ENCODE measurements around the gene CYTH1. TPM values are rescaled to one million over a fixed set of nuclear protein-coding genes. Genes with fewer than 3 reads are reported as not detected.
"Not testable (repeated sequence)": the region's sequence is repeated elsewhere in the genome, so short reads cannot be mapped to it uniquely, and the experiment has no call there.

Gene CYTH1
- polyA plus RNA-seq, 1 donor, result 40.6 TPM

DNA sequence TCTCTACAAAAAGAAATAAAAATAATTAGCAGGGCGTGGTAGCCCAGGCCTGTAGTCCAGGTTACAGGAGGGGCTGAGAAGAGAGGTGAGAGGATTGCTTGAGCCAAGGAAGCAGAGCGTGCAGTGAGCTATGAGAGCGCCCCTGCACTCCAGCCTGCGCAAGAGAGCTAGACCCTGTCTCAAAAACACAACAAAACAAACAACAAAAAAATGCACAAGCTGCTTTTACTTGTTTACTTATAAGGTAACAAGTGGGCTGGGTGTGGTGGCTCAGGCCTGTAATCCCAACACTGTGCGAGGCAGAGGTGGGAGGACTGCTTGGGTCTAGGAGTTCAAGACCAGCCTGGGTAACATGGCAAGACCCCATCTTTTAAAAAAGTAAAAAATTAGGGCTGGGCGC, 1.7 kb downstream of the CYTH1 start:
- Histone ChIP-seq H3K4me3 (ENCODE audit: low read length) (no peak overlapping the region), H3K4me1 (ENCODE audit: control insufficient read depth, insufficient read depth, low read length) (peaks cover 9% of the 10 kb centered on the region), H3K9me3 (ENCODE audit: control insufficient read depth, low read depth, low read length) (no peaks in the 10 kb centered on the region), H3K36me3 (ENCODE audit: control insufficient read depth, insufficient read depth, low read length) (no peaks in the 10 kb centered on the region), H3K27me3 (ENCODE audit: control insufficient read depth, insufficient read depth, low read length) (no peaks in the 10 kb centered on the region), H3K27ac (ENCODE audit: low read length) (no peak overlapping the region)
- no peak for DNase-seq
- WGBS (ENCODE audit: insufficient coverage, low lambda C conversion rate), result 100% methylated on average over 1 of the region's 6 CpGs

DNA sequence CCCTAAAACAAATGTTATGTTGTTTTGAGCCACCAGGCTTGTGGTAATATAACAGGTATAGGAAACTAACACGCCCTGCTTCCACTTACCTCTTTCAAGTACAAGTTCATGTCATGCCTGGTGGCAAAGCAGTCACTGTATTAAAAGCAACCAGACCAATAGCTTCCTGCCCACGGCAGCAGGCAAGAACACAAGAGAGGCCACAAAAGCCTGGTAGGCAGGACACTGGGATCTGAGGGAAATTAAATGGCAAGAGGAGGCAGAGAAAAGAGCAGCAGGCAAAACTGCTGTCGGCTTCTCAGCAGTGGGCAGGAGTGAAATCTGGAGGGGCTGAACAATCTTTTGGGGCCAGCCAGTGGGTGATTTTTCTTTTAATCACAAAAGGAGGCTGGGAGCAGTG, 2.2 kb downstream of the CYTH1 start:
- H3K27me3 ChIP-seq (ENCODE audit: control insufficient read depth, insufficient read depth, low read length), result no peaks in the 10 kb centered on the region
- no CpG with 5 or more reads among the region's 3 CpGs for WGBS (ENCODE audit: insufficient coverage, low lambda C conversion rate)
- H3K36me3 ChIP-seq (ENCODE audit: control insufficient read depth, insufficient read depth, low read length), result no peaks in the 10 kb centered on the region
- H3K9me3 ChIP-seq (ENCODE audit: control insufficient read depth, low read depth, low read length), result no peaks in the 10 kb centered on the region
- no peak overlapping the region for H3K4me3 ChIP-seq (ENCODE audit: low read length)
- no peak for DNase-seq
- H3K4me1 ChIP-seq (ENCODE audit: control insufficient read depth, insufficient read depth, low read length), result peaks cover 9% of the 10 kb centered on the region
- no peak overlapping the region for H3K27ac ChIP-seq (ENCODE audit: low read length)

DNA sequence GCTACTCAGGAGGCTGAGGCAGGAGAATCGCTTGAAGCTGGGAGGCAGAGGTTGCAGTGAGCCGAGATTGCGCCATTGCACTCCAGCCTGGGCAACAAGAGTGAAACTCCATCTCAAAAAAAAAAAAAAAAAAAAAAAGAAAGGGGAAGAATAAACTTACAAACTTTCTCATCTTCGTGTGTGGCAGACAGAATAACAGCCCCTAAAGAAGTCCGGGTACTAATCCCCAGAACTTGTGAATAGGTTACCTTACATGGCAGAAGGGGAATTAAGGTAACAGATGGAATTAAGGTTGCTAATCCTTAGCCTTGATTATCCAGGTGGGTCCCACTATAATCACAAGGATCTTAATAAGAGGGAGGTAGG, 2.8 kb downstream of the CYTH1 start:
- not testable (repeated sequence) for DNase-seq; H3K4me1 ChIP-seq (ENCODE audit: control insufficient read depth, insufficient read depth, low read length); H3K36me3 ChIP-seq (ENCODE audit: control insufficient read depth, insufficient read depth, low read length); H3K27ac ChIP-seq (ENCODE audit: low read length); H3K27me3 ChIP-seq (ENCODE audit: control insufficient read depth, insufficient read depth, low read length); H3K4me3 ChIP-seq (ENCODE audit: low read length); H3K9me3 ChIP-seq (ENCODE audit: control insufficient read depth, low read depth, low read length)
- no CpG with 5 or more reads among the region's 5 CpGs for WGBS (ENCODE audit: insufficient coverage, low lambda C conversion rate)

DNA sequence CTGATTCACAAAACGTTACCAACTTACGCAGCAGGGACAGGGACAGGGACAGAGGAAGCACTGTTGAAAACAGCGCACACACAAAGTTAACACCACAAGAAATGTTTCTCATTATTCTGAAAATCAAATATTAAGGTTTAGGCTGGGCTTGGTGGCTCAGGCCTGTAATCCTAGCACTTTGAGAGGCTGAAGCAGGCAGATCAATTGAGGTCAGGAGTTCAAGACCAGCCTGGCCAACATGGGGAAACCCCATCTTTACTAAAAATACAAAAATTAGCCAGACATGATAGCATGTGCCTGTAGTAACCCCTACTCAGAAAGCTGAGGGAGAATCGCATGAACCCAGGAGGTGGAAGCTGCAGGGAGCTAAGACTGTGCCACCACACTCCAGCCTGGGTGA, 4.2 kb downstream of the CYTH1 start:
- no peak overlapping the region for H3K27ac ChIP-seq (ENCODE audit: low read length)
- 100% methylated on average over 3 of the region's 4 CpGs for WGBS (ENCODE audit: insufficient coverage, low lambda C conversion rate)
- no peaks in the 10 kb centered on the region for H3K9me3 ChIP-seq (ENCODE audit: control insufficient read depth, low read depth, low read length)
- H3K4me1 ChIP-seq (ENCODE audit: control insufficient read depth, insufficient read depth, low read length), result peaks cover 6% of the 10 kb centered on the region
- H3K36me3 ChIP-seq (ENCODE audit: control insufficient read depth, insufficient read depth, low read length), result no peaks in the 10 kb centered on the region
- DNase-seq, result no peak
- H3K4me3 ChIP-seq (ENCODE audit: low read length), result no peak overlapping the region
- no peaks in the 10 kb centered on the region for H3K27me3 ChIP-seq (ENCODE audit: control insufficient read depth, insufficient read depth, low read length)

DNA sequence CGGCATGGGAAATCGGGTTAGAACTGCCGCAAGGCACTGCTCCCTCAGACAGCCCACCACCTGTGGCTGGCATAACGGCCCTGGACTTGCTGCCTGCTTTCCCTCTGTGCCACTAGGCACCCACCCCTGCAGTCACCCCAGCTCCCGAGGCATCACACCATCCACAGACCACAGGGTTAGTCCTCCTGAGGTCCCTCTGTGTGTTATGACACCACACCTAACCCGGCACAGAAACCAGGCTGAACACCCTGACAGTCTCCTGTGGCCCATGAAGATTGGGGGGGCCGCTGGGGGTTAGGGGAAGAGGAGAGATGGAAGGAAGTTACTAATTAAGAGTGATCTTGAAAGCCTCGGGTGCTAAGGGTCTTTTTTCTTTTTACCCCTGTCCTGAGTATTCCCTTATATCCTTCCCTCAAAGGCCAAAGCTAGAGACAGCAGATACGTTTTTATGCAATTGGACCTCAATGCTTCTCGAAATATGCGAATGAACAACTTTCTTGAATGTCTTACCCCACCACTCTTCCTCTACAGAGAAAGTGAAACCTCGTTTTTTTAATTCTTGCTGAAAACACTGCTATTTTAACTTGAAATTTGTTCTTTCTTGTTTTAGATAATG, 7.0 kb downstream of the CYTH1 start:
- WGBS (ENCODE audit: insufficient coverage, low lambda C conversion rate), result 100% methylated on average over 2 of the region's 12 CpGs
- H3K27ac ChIP-seq (ENCODE audit: low read length), result peak overlapping the region; percentile 21
- peaks cover 2% of the 10 kb centered on the region for H3K4me1 ChIP-seq (ENCODE audit: control insufficient read depth, insufficient read depth, low read length)
- H3K36me3 ChIP-seq (ENCODE audit: control insufficient read depth, insufficient read depth, low read length), result no peaks in the 10 kb centered on the region
- H3K4me3 ChIP-seq (ENCODE audit: low read length), result no peak overlapping the region
- DNase-seq, result no peak
- H3K9me3 ChIP-seq (ENCODE audit: control insufficient read depth, low read depth, low read length), result no peaks in the 10 kb centered on the region
- no peaks in the 10 kb centered on the region for H3K27me3 ChIP-seq (ENCODE audit: control insufficient read depth, insufficient read depth, low read length)

DNA sequence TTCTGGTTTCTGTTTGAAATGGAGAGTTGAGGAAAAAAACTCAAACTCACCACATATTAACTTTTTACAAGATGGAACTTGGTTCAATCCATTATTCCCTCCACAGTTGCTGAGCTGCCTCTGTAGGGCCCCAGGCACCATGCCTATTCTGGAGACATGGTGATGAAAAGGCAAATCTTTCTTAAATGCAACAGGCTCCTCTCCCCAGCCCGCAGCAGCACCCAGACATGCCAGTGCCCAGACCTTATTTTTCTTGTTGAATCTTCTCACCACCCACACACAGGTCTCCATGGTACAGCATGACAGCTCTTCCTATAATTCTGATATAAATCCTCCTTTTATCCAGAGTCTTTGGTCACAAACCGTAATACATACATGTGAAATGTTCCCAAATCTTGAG, 7.6 kb downstream of the CYTH1 start:
- no peak overlapping the region for H3K4me3 ChIP-seq (ENCODE audit: low read length)

DNA sequence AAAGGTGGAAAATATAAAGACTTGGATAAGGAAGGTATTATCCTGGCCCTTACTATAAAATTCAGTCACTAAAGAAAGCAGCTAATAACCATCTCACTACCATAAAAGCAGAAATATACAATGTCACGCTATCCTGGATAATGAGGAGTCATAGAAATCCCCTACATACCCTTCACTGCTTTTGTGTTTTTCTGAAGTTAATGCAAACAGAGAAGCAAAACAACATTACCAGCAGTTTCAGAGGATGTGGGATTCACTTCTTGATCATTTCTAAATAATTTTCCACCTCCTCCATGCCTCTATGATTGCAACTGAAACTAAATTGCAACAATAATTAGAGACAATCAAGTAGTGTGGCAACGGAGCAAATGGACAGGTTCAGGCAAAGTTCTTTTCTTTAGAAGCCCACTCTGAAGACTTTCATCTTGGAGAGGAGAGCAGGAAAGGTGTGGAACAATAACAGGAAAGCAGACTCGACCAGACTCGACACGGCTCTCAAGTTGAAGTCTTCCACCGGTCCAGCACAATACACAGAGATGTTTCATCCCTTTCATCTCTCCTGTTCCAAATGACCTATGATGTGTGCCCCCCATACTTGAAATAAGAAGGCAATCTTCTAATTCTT, 10.2 kb downstream of the CYTH1 start:
- no peak for DNase-seq
- H3K4me1 ChIP-seq (ENCODE audit: control insufficient read depth, insufficient read depth, low read length), result no peaks in the 10 kb centered on the region
- H3K27ac ChIP-seq (ENCODE audit: low read length), result no peak overlapping the region
- H3K4me3 ChIP-seq (ENCODE audit: low read length), result no peak overlapping the region
- no peaks in the 10 kb centered on the region for H3K9me3 ChIP-seq (ENCODE audit: control insufficient read depth, low read depth, low read length)
- H3K27me3 ChIP-seq (ENCODE audit: control insufficient read depth, insufficient read depth, low read length), result no peaks in the 10 kb centered on the region
- no peaks in the 10 kb centered on the region for H3K36me3 ChIP-seq (ENCODE audit: control insufficient read depth, insufficient read depth, low read length)
- WGBS (ENCODE audit: insufficient coverage, low lambda C conversion rate), result no CpG with 5 or more reads among the region's 6 CpGs

More for the DNA sequence above, 7.6 kb downstream of the CYTH1 start:
- Histone ChIP-seq H3K4me1 (ENCODE audit: control insufficient read depth, insufficient read depth, low read length) (no peaks in the 10 kb centered on the region), H3K27me3 (ENCODE audit: control insufficient read depth, insufficient read depth, low read length) (no peaks in the 10 kb centered on the region), H3K36me3 (ENCODE audit: control insufficient read depth, insufficient read depth, low read length) (no peaks in the 10 kb centered on the region), H3K9me3 (ENCODE audit: control insufficient read depth, low read depth, low read length) (no peaks in the 10 kb centered on the region), H3K27ac (ENCODE audit: low read length) (peak overlapping the region; percentile 21)
- 60% methylated on average over 1 of the region's 2 CpGs for WGBS (ENCODE audit: insufficient coverage, low lambda C conversion rate)
- no peak for DNase-seq

DNA sequence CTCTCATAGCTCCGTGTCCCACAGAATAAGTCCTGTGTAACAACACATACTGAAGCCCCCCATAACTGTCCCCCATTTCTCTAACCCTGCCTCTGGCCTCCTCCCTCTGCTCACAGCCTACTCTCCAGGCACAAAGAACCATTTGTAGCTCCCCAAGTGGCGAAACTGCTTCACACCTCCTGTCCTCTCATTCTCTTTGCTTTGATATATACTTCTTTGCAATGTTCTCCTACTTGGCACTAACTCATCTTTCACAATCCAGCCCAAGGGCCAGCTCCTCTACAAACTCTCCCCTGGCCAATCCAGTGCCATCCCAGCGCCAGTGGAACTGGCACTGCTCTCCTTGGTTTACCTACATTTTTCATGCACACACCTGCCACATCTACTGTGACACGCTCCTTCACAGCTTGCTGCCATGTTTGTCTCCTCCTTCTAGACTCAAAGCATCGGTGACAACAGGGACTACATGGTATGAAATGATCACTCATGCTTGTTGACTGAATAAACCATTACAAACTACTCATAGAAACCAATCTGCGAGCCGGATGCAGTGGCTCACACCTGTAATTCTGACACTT, 12.8 kb downstream of the CYTH1 start:
- Histone ChIP-seq H3K4me3 (ENCODE audit: low read length) (no peak overlapping the region), H3K36me3 (ENCODE audit: control insufficient read depth, insufficient read depth, low read length) (no peaks in the 10 kb centered on the region), H3K27ac (ENCODE audit: low read length) (no peak overlapping the region), H3K4me1 (ENCODE audit: control insufficient read depth, insufficient read depth, low read length) (no peaks in the 10 kb centered on the region), H3K27me3 (ENCODE audit: control insufficient read depth, insufficient read depth, low read length) (no peaks in the 10 kb centered on the region), H3K9me3 (ENCODE audit: control insufficient read depth, low read depth, low read length) (no peaks in the 10 kb centered on the region)
- no peak for DNase-seq
- 83% methylated on average over 2 of the region's 7 CpGs for WGBS (ENCODE audit: insufficient coverage, low lambda C conversion rate)

DNA sequence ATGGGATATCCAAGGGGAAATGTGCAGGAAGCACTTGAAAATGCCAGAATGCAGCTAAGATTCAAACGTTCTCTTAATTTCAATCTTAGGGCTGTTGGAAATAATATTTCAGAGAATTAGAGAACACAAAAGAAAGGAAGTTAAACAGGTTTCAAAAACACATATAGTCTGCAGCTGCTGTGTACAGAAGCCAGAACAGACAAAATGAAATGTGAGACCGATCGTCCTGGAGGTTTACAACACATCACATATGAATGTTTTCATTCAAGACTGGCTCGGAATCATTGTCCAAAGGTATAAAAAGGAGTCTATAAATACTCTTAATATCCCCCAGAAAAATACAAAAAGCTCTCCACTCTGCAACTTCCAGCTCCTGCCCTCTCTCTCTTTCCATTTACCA, 14.3 kb downstream of the CYTH1 start:
- Histone ChIP-seq H3K27me3 (ENCODE audit: control insufficient read depth, insufficient read depth, low read length) (no peaks in the 10 kb centered on the region), H3K27ac (ENCODE audit: low read length) (no peak overlapping the region), H3K4me1 (ENCODE audit: control insufficient read depth, insufficient read depth, low read length) (no peaks in the 10 kb centered on the region), H3K4me3 (ENCODE audit: low read length) (no peak overlapping the region), H3K9me3 (ENCODE audit: control insufficient read depth, low read depth, low read length) (no peaks in the 10 kb centered on the region), H3K36me3 (ENCODE audit: control insufficient read depth, insufficient read depth, low read length) (no peaks in the 10 kb centered on the region)
- DNase-seq, result no peak
- 61% methylated on average over 4 of the region's 4 CpGs for WGBS (ENCODE audit: insufficient coverage, low lambda C conversion rate)

DNA sequence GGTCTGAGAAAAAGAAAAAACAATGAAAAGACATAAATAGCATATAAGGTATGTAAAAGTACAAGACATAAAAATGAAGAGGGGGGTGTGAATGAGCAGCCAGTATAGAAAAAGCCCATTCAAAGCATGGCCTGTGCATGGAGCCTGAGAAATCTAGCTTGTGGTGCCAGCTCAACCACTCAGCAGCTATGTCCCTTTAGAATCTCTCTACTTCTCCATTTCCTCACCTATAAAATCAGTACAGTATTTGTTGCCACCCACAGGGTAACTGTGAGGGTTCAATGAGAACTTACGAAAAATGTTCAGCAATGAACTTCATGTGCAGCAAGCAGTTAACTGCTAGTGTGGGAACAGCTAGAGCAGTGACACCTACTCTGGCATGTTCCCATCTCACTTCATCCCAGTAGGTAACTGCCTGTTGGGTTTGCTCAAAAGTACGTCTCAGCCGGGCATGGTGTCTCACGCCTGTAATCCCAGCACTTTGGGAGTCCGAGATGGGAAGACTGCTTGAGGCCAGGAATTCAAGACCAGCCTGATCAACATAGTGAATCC, 15.3 kb downstream of the CYTH1 start:
- Histone ChIP-seq H3K27me3 (ENCODE audit: control insufficient read depth, insufficient read depth, low read length) (no peaks in the 10 kb centered on the region), H3K9me3 (ENCODE audit: control insufficient read depth, low read depth, low read length) (no peaks in the 10 kb centered on the region), H3K27ac (ENCODE audit: low read length) (no peak overlapping the region), H3K4me1 (ENCODE audit: control insufficient read depth, insufficient read depth, low read length) (no peaks in the 10 kb centered on the region), H3K4me3 (ENCODE audit: low read length) (no peak overlapping the region), H3K36me3 (ENCODE audit: control insufficient read depth, insufficient read depth, low read length) (no peaks in the 10 kb centered on the region)
- WGBS (ENCODE audit: insufficient coverage, low lambda C conversion rate), result no CpG with 5 or more reads among the region's 5 CpGs
- DNase-seq, result no peak
